ENCODE data around the gene TAF11L5.
"Not testable (repeated sequence)": the region's sequence is repeated elsewhere in the genome, so short reads cannot be mapped to it uniquely, and the experiment has no call there.

The TAF11L5 gene

DNA sequence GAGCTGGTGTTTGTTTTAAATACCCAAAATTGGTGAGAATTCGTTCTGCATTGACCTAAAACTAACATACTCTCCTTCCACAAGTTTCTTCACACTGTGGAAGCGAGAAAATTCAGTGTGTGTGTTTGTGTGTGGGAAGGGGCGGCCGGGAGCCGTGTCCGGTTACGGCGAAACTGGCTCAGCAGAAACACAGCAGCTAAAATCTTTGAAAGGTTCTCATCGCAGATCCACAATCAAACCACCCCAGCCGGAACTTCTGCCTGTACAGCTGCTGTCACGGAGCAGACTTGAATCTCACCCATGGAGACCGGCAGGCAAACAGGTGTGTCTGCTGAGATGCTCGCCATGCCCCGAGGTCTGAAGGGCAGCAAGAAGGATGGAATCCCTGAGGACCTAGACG lies at the start of gene TAF11L5:
TAF11L5 (plus strand) TSS at position 301 of the 400 bp plus-strand sequence.
- FAIRE-seq, result not testable (repeated sequence)

DNA sequence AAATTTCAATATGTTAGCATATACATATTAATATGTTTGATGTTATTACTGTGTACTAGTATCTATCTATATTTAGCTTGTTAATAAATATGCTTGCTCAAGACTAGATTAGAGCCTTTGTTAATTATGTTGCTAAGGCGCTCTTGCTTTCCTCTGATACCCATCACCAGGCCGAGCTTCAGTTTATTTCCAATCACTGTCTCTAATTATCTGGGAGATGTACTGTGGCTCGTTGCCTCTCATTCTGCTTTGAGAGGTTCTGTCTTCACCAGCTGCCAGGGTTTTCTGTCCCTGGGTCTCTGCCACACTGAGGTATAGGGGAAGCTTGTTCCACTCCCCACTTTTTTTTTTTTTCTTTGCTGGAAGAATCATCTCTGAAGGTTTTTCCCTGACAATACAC lies 48.0 kb upstream of the TAF11L5 start:
- FAIRE-seq, result no peak

DNA sequence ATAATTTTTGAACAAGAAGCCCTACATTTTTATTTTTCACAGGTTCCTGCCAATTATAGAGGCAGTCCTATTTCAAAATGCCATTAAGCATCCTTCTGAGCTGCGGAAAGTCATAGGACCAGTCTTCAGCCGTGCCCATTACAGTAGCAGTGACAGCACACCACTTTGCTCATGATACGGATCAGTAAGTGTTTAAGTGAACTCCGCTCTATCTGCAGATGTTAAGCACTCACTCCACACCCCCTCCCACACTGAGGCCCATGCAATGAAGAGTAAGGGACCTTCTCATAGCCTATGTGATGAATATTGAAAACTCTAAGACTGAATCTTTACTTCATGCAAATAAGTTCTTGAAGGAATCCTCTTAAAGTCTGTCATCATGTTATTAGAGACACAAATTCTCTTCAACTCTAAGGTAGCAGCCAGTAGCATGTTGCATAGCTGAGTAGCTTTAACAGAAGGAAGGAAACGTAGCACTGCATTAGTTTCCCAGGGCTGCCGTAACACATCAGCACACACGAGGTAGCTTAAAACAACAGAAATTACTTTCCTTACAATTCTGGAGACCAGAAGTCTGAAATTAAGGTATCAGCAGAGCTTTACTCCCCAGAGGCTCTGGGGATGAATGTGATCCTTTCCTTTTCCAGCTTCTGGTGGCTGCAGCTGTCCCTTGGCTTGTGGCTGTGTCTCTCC lies 47.3 kb upstream of the TAF11L5 start:
- FAIRE-seq, result no peak

DNA sequence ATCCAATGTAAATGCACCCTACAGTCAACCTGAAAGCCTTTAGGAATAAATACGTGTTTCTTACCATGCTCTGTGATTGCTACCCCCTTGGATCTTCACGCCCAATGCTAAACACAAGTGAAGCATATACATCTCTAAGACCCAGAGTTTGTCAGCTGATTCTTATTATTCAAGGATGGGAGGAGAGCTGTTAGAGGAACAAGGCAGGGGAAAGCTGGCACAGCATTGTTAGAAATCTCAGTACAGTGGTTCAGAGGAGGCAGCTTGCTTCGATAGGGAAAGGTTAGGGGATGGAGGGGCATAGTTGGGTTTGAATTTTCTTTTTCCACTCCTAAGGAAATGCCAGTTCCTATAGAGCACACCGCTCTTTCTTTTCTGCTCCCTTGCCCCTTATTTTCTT lies 43.7 kb upstream of the TAF11L5 start:
- no peak for FAIRE-seq

DNA sequence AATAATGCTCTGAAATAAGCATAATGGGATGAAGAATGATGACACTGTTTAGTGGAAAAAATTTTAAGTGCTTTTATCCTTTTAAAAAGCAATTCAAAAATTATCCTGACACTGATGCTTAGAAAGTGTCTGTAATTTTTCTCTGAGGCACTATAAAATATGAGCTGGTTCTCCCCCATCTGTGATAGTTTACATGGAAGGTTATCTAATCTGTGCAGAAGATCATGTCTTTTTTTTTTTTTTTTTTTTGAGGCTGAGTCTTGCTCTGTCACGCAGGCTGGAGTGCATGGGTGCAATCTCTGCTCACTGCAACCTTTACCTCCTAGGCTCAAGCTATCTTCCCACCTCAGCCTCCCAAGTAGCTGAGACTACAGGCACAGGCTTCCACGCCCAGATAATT lies 42.2 kb upstream of the TAF11L5 start:
- no peak for FAIRE-seq

DNA sequence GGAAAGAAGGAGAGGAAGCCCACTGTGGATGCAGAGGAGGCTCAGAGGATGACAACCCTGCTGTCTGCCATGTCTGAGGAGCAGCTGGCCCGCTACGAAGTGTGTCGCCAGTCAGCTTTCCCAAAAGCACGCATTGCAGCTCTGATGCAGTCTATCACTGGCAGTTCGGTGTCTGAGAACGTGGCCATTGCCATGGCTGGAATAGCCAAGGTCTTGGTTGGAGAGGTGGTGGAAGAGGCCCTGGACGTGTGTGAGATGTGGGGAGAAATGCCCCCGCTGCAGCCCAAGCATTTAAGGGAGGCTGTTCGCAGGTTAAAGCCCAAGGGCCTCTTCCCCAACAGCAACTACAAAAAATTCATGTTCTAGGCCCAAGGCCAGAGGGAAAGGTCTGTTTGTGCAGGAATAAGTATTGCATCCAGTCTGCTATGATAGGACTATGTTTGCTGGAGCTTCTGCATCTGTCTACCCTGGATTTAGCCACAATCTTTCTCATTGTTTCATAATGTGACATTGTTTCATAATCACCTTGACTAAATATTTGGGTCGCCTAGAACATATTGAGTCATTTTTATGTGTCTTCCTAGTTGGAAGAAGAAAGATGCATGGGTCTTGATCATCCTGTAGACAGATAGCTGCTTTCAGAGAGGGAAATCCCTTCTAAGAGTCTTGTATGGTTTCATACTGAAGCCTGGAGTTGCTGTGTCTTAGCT lies 38.4 kb upstream of the TAF11L5 start:
- FAIRE-seq, result not testable (repeated sequence)

DNA sequence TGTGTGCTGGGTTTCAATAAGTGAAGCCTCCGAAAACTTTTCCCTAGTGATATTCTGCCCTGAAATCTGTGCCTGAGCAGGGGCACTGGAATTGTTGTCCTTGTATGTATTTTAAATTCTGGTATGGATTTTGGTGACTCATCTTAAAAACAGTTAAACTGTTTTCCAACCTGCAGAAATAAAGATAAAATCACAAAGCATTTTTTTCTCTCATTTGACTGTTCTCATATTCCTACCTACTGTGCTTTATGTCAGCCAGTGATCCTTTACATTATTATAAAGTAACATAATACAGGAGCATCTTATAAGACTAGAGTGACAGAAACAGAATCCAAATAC lies 37.9 kb upstream of the TAF11L5 start:
- FAIRE-seq, result no peak

DNA sequence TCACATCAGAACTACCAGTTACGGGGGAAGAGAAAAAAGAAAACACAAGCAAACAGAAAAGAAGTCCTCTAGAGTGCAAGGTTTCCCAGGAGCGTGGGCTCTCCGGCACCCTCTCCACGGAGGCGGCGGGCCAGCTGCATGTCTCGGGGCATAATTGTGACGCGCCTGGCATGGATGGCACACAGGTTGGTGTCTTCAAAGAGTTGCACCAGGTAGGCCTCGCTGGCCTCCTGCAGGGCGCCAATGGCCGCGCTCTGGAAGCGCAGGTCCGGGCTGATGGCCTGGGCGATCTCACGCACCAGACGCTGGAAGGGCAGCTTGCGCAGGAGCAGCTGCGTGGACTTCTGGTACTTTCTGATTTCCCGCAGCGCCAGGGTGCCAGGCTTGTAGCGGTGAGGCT lies 33.8 kb upstream of the TAF11L5 start:
- not testable (repeated sequence) for FAIRE-seq

DNA sequence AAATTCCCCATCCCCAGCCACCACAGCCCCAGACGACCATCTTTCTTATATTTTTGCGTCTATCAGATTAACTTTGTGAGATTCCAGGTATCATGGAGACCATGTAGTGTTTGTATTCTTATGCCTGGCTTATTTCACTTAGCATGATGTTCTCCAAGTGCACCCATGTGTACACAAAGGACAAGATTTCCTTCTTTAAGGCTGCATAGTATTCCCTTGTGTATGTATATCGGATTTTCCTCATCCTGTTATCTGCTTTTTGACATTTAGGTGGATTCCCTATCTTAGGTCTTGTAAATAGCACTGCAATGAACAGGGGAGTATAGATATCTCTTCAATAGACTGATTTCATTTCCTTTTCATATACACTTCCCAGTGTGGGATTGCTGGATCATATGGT lies 32.3 kb upstream of the TAF11L5 start:
- no peak for FAIRE-seq

DNA sequence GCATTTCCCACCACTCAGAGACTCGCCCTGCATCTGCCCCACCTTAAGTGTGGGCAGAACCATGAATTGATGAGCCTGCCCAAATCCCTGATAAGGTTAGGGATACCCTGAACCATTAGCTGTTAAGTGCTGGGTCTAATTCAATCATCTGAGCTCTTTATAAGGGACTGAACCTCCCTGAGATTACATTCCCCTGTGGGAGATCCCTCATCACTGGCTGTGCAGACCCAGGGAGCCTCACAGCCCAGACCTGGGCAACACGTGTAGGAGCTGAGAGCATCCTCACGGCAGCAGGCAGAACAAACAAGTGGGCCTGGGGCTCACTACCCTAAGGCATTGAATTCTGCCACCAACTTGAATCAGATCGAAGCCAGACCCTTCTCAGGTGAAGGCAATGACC lies 27.6 kb upstream of the TAF11L5 start:
- FAIRE-seq, result no peak

DNA sequence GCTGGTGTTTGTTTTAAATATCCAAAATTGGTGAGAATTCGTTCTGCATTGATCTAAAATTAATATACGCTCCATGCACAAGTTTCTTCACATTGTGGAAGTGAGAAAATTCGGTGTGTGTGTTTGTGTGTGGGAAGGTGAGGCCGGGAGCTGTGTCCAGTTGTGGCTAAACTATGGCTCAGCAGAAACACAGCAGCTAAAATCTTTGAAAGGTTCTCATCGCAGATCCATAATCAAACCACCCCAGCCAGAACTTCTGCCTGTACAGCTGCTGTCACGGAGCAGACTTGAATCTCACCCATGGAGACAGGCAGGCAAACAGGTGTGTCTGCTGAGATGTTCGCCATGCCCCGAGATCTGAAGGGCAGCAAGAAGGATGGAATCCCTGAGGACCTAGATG lies 27.1 kb upstream of the TAF11L5 start, which contains the start of gene TAF11L2:
TAF11L2 (plus strand) TSS at position 301 of the 400 bp plus-strand sequence.
- FAIRE-seq, result not testable (repeated sequence)

DNA sequence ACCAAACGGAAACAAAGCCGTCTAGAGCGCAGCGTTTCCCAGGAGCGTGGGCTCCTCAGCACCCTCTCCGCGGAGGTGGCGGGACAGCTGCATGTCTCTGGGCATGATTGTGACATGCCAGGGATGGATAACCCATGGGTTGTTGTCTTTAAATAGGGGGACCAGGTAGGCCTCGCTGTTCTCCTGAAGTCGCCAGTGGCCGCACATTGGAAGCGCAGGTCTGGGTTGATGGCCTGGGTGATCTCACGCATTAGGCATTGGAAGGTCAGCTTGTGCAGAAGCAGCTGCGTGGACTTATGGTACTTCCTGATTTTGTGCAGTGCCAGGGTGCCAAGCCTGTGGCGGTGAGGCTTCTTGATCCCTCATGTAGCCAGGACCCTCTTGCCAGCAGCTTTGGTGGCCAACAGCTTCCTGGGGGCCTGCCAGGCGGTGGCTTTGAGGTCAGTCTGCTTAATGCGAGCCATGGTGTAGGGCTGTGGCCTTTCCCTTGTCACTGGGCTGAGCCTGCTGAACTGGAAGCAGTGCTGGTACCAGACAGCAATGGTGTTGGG lies 13.2 kb upstream of the TAF11L5 start:
- no peak for FAIRE-seq

DNA sequence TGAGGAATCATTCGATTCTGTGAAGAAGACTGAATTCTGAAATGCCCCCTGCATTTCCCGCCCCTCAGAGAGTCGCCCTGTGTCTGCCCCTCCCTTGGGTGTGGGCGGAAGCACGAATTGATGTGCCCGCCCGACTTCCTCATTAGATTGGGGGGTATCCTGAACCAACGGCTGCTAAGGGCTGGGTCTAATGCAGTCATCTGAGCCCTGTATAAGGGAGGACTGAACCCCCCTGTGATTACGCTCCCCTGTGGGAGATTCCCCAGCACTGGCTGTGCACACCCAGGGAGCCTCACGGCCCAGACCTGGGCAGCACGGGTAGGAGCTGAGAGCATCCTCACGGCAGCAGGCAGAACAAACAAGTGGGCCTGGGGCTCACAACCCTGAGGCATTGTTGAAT lies 7.5 kb upstream of the TAF11L5 start:
- not testable (repeated sequence) for FAIRE-seq

DNA sequence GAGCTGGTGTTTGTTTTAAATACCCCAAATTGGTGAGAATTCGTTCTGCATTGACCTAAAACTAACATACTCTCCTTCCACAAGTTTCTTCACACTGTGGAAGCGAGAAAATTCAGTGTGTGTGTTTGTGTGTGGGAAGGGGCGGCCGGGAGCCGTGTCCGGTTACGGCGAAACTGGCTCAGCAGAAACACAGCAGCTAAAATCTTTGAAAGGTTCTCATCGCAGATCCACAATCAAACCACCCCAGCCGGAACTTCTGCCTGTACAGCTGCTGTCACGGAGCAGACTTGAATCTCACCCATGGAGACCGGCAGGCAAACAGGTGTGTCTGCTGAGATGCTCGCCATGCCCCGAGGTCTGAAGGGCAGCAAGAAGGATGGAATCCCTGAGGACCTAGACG lies 7.0 kb upstream of the TAF11L5 start, which contains the start of gene TAF11L3:
TAF11L3 (plus strand) TSS at position 301 of the 400 bp plus-strand sequence.
- not testable (repeated sequence) for FAIRE-seq

DNA sequence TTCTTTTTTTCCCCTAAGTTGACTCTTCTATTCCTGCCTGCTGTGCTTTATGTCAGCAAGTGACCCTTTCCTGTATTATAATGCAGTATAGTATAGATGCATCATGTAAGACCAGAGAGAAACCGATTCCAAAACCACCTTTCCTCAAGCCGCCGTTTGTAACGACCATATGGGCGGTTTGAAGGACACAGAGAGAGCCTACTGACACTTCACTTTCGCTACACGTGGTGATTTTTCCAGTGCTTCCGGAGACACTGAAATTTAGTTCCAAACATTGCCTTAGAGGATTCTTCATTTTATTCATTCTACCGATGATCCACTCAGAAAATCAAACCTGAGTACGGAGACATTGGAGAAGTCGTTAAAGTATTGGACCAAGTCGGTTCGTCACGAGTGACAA lies 5.5 kb upstream of the TAF11L5 start:
- not testable (repeated sequence) for FAIRE-seq

DNA sequence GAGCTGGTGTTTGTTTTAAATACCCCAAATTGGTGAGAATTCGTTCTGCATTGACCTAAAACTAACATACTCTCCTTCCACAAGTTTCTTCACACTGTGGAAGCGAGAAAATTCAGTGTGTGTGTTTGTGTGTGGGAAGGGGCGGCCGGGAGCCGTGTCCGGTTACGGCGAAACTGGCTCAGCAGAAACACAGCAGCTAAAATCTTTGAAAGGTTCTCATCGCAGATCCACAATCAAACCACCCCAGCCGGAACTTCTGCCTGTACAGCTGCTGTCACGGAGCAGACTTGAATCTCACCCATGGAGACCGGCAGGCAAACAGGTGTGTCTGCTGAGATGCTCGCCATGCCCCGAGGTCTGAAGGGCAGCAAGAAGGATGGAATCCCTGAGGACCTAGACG lies 3.5 kb upstream of the TAF11L5 start, which contains the start of gene TAF11L4:
TAF11L4 (plus strand) TSS at position 301 of the 400 bp plus-strand sequence.
- FAIRE-seq, result not testable (repeated sequence)

DNA sequence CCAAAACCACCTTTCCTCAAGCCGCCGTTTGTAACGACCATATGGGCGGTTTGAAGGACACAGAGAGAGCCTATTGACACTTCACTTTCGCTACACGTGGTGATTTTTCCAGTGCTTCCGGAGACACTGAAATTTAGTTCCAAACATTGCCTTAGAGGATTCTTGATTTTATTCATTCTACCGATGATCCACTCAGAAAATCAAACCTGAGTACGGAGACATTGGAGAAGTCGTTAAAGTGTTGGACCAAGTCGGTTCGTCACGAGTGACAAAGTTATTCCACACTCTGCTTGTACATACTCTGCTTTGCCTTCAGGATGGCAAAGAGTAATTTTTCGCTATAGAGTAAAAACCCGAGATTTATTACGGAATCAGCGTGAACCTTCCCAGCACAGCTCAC lies 1.5 kb downstream of the TAF11L5 start:
- FAIRE-seq, result not testable (repeated sequence)

DNA sequence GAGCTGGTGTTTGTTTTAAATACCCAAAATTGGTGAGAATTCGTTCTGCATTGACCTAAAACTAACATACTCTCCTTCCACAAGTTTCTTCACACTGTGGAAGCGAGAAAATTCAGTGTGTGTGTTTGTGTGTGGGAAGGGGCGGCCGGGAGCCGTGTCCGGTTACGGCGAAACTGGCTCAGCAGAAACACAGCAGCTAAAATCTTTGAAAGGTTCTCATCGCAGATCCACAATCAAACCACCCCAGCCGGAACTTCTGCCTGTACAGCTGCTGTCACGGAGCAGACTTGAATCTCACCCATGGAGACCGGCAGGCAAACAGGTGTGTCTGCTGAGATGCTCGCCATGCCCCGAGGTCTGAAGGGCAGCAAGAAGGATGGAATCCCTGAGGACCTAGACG lies 3.3 kb downstream of the TAF11L5 start, which contains the start of gene TAF11L6:
TAF11L6 (plus strand) TSS at position 301 of the 400 bp plus-strand sequence.
- not testable (repeated sequence) for FAIRE-seq

Data from A204.1 (cell line).